Measurements from ENCODE around the gene CST11.

Gene CST11

GRCh38 chr20:23437126-23437899 is 15.4 kb downstream of the CST11 start:
- no peak overlapping the region for H3K4me3 ChIP-seq (ENCODE audit: low read depth, low read length)
- no peak for DNase-seq (ENCODE audit: low read depth)
- no peak for TF ChIP-seq CTCF (IDR thresholded peaks at IDR 0.05; ENCODE audit: low read depth, low read length, missing control alignments)

GRCh38 chr20:23436681-23437080 is 16.0 kb downstream of the CST11 start:
- H3K4me3 ChIP-seq (ENCODE audit: low read depth, low read length), result no peak overlapping the region
- DNase-seq (ENCODE audit: low read depth), result no peak
- no peak for TF ChIP-seq CTCF (IDR thresholded peaks at IDR 0.05; ENCODE audit: low read depth, low read length, missing control alignments)

- DNase-seq (ENCODE audit: low read depth), result no peak
- TF ChIP-seq CTCF (IDR thresholded peaks at IDR 0.05; ENCODE audit: low read depth, low read length, missing control alignments), result no peak
- H3K4me3 ChIP-seq (ENCODE audit: low read depth, low read length), result no peak overlapping the region
These were observed 16.8 kb downstream of the CST11 start for GRCh38 chr20:23435626-23436539.

GRCh38 chr20:23434521-23435313 is 18.0 kb downstream of the CST11 start:
- no peak overlapping the region for H3K4me3 ChIP-seq (ENCODE audit: low read depth, low read length)
- no peak for TF ChIP-seq CTCF (IDR thresholded peaks at IDR 0.05; ENCODE audit: low read depth, low read length, missing control alignments)
- no peak for DNase-seq (ENCODE audit: low read depth)

- H3K4me3 ChIP-seq (ENCODE audit: low read depth, low read length), result no peak overlapping the region
- no peak for DNase-seq (ENCODE audit: low read depth)
- no peak for TF ChIP-seq CTCF (IDR thresholded peaks at IDR 0.05; ENCODE audit: low read depth, low read length, missing control alignments)
These were observed 19.0 kb downstream of the CST11 start for GRCh38 chr20:23433628-23434027.

DNA sequence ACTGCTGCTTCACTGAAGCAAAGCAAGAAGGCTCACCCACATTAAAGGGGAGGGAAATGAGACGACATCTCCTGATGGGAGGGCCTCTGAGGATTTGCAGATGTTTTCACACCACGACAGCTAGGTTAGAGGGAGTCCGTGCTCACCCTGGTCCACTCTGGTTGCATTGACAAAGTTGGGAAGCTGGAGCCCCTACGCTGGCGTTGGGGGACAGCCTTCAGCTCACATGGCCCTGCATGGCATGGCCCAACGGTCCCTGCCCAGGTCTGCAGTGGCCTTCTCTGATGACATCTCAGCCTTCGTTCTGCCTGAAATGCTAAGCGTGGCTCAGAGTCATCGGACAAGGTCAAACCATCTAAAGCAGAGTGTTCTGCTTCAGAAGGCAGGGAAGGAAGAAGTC is 27.5 kb downstream of the CST11 start:
- no peak for DNase-seq (ENCODE audit: low read depth)
- no peak for TF ChIP-seq CTCF (IDR thresholded peaks at IDR 0.05; ENCODE audit: low read depth, low read length, missing control alignments)
- no peak overlapping the region for H3K4me3 ChIP-seq (ENCODE audit: low read depth, low read length)

Data from GM12864 (cell line).